WERI-Rb-1 (cell line): Measurements from ENCODE around the gene C9orf78.
"Not testable (repeated sequence)": the region's sequence is repeated elsewhere in the genome, so short reads cannot be mapped to it uniquely, and the experiment has no call there.

ENCODE experiments used
- DNase-seq: peaks from one replicate; pipeline ENCODE4 v3.0.0-alpha.2; 2020
- H3K27ac ChIP-seq: fragments of 250-450 bp; sonication (Bioruptor Pico); 2 replicates; pipeline ENCODE4 v1.5.1; 2020; ENCODE audit warnings: mild to moderate bottlenecking, moderate library complexity
- H3K27me3 ChIP-seq: fragments of 250-450 bp; sonication (Bioruptor Pico); 2 replicates; pipeline ENCODE4 v1.5.1; 2021; ENCODE audit warnings: mild to moderate bottlenecking, low read depth, moderate library complexity; ENCODE audit not compliant: insufficient read depth, severe bottlenecking
- H3K36me3 ChIP-seq: fragments of 250-450 bp; sonication (Bioruptor Pico); 2 replicates; pipeline ENCODE4 v1.5.1; 2020; ENCODE audit warnings: mild to moderate bottlenecking, moderate library complexity
- H3K4me3 ChIP-seq: 2 replicates; pipeline ENCODE4 v1.5.1; 2011; ENCODE audit warnings: low read depth, mild to moderate bottlenecking, control low read depth, low read length
- H3K9me3 ChIP-seq: fragments of 250-450 bp; sonication (Bioruptor Pico); 2 replicates; pipeline ENCODE4 v1.5.1; 2021; ENCODE audit warnings: mild to moderate bottlenecking, moderate library complexity; ENCODE audit not compliant: severe bottlenecking
- TF ChIP-seq, protein P1 (sequence below): IDR thresholded peaks from 2 replicates; pipeline ENCODE4 v1.5.1; 2011; ENCODE audit warnings: low read depth, mild to moderate bottlenecking, control low read depth, inconsistent platforms, low read length

C9orf78 gene

DNA sequence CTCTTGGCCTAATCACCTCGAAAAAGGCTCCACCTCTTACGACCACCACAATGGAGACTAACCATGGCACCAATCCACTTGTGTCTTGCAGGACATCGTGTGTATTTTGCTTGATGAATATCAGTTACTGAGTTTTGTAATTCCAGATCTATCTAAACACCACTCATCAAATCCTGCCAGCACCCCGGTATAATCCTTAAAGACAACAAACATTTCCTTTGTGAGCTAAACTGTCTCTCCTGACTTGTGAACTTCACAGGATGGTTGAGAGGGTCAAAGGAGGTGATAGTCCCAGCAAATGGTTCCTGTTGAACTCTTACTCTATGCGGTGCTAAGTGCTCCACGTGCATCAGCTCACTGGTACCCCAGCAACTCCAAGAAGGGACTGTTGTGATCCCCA is 36.1 kb downstream of the C9orf78 start:
- Histone ChIP-seq H3K9me3 (no peaks in the 10 kb centered on the region), H3K36me3 (peaks cover under 1% of the 10 kb centered on the region), H3K27ac (no peak overlapping the region), H3K4me3 (no peak overlapping the region), H3K27me3 (no peaks in the 10 kb centered on the region)
- DNase-seq, result no peak
- TF ChIP-seq, protein P1, sequence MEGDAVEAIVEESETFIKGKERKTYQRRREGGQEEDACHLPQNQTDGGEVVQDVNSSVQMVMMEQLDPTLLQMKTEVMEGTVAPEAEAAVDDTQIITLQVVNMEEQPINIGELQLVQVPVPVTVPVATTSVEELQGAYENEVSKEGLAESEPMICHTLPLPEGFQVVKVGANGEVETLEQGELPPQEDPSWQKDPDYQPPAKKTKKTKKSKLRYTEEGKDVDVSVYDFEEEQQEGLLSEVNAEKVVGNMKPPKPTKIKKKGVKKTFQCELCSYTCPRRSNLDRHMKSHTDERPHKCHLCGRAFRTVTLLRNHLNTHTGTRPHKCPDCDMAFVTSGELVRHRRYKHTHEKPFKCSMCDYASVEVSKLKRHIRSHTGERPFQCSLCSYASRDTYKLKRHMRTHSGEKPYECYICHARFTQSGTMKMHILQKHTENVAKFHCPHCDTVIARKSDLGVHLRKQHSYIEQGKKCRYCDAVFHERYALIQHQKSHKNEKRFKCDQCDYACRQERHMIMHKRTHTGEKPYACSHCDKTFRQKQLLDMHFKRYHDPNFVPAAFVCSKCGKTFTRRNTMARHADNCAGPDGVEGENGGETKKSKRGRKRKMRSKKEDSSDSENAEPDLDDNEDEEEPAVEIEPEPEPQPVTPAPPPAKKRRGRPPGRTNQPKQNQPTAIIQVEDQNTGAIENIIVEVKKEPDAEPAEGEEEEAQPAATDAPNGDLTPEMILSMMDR, result no peak

DNA sequence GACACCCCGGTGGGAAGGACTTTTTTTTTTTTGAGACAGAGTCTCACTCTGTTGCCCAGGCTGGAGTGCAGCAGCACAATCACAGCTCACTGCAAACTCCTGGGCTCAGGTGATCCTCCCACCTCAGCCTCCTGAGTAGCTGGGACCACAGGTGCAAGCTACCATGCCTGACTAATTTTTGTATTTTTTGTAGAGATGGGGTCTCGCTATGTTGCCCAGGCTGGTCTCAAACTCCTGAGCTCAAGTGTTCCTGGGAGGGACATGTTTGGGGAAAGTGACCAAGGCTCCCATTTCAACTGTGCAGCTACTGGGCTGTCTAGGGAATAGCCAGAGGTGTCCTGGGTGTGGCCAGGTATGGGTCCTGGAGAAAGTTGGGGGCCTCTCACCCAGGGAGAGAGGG is 39.0 kb downstream of the C9orf78 start:
- H3K36me3 ChIP-seq, H3K9me3 ChIP-seq, H3K27me3 ChIP-seq, H3K4me3 ChIP-seq, DNase-seq, H3K27ac ChIP-seq: not testable (repeated sequence)

DNA sequence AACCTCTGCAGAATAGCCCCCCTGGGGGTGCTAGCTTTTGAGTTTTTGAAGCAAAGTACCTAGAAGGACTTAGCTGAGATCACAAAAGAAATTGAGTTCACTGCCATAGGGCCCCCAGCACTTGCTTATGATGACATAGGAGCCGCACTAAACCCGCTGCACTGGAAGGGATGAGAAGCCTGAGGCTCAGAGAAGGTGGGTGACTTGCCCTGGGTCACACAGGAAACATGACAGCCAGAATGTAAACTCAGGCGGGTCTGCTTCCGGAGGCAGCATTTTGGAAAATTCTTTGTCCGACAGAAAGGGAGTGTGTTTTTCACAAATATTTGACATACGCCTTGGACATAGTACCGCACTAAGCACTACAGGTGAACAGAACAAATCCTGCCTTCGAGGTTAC is 40.5 kb downstream of the C9orf78 start:
- Histone ChIP-seq H3K36me3 (no peaks in the 10 kb centered on the region), H3K9me3 (no peaks in the 10 kb centered on the region), H3K4me3 (no peak overlapping the region), H3K27ac (no peak overlapping the region), H3K27me3 (no peaks in the 10 kb centered on the region)
- TF ChIP-seq, protein P1, result no peak
- DNase-seq, result no peak

DNA sequence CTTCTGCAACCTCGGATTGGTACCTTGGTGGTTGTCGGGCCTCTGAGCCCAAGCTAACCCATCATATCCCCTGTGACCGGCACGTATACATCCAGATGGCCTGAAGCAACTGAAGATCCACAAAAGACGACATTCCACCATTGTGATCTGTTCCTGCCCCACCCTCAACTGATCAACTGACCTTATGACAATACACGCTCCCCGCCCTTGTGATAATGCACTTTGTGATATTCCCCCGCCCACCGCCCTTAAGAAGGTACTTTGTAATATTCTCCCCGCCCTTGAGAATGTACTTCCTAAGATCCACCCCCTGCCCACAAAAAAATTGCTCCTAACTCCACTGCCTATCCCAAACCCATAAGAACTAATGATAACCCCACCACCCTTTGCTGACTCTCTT is 48.6 kb downstream of the C9orf78 start:
- H3K4me3 ChIP-seq, result no peak overlapping the region
- H3K36me3 ChIP-seq, result no peaks in the 10 kb centered on the region
- no peaks in the 10 kb centered on the region for H3K9me3 ChIP-seq
- H3K27me3 ChIP-seq, result no peaks in the 10 kb centered on the region
- no peak overlapping the region for H3K27ac ChIP-seq
- DNase-seq, result no peak
- TF ChIP-seq, protein P1, result no peak

DNA sequence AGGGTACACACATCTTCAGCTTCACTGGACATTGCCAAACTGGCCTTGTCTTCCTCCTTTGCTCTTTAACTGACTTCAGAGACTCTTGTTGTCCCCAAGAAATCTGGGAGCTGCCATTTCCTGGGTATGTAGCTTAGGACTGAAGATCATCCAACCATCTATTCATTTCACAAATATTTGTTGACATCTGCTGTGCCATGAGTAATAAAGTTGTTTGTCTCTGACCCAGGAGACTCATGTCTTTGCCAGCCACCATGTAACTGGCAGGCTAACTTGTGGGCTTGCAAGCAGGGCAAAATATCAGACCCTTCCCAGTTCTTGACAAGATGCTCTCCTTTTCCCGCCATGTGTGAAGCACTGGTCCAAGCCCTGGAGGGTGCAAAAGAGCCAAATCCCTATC is 49.2 kb downstream of the C9orf78 start:
- Histone ChIP-seq H3K27ac (no peak overlapping the region), H3K27me3 (no peaks in the 10 kb centered on the region), H3K36me3 (no peaks in the 10 kb centered on the region), H3K9me3 (no peaks in the 10 kb centered on the region), H3K4me3 (no peak overlapping the region)
- TF ChIP-seq, protein P1, result no peak
- no peak for DNase-seq

DNA sequence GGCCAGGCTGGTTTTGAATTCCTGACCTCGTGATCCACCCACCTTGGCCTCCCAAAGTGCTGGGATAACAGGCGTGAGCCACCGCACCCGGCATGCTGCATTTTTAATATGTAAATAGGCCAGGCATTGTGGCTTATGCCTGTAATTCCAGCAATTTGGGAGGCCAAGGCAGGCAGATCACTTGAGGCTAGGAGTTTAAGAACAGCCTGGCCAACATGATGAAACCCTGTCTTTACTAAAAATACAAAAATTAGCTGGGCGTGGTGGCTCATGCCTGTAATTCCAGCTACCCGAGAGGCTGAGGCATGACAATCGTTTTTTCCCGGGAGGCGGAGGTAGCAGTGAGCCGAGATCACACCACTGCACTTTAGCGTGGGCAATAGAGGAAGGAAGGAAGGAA is 50.1 kb downstream of the C9orf78 start:
- not testable (repeated sequence) for H3K27me3 ChIP-seq, H3K4me3 ChIP-seq, H3K36me3 ChIP-seq, H3K9me3 ChIP-seq, DNase-seq, H3K27ac ChIP-seq

DNA sequence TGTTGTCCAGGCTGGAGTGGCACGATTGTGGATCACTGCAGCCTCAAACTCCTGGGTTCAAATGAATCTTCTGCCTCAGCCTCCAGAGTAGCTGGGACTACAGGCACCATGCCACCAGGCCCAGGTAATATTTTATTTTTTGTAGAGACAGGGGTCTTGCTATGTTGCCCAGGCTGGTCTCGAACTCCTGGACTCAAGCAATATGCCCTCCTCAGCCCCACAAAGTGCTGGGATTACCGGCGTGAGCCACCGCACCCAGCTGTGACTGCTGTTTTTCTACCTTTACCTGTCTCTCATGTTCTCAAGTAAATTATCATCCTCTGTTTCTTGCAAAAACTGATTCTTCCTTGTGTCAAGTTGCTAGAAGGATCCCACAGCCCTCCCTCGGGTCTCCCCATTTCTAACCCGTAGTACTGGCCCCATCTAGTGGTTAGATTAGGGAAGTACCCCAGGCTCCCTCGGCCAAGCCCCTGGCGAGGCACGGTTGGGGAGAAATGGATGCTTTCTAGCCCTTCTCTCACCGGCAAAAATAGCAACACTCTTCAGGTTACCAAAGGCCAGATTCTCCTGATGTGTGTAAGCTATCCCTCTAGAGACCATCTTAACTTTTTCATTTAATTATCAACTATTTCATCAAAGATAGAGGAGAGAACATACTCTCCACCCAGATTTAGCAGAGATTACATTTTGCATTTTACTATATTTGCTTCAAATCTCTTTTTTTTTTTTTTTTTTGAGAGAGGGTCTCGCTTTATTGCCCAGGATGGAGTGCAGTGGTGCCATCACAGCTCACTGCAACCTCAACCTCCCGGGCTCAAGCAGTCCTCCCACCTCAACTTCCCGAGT is 51.3 kb downstream of the C9orf78 start:
- Histone ChIP-seq H3K9me3 (no peaks in the 10 kb centered on the region), H3K27ac (no peak overlapping the region), H3K4me3 (no peak overlapping the region), H3K36me3 (no peaks in the 10 kb centered on the region), H3K27me3 (no peaks in the 10 kb centered on the region)
- TF ChIP-seq, protein P1, result peak; percentile 82
- DNase-seq, result peak; percentile 86
